ENCODE results near the gene SLC26A2.

DNA sequence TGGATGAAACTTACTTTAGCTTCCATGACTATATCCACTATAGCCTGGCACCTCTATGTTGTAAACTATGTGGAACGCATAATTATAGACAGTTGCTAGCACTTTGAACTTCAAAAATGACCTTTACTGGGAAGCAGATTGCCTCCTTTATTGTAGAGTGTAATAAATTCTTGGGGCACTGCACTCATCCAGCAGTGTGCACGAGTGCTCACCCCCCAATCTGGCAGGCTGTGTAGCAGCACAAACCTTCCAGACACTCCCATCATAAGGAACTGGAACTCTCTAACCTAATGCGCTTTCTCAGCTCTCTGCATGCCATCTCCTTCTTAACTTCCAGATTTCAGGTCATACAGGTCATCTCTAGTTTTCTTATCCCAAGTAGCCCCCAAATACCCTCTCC, 14.4 kb upstream of the SLC26A2 start:
- TF ChIP-seq, protein P1, sequence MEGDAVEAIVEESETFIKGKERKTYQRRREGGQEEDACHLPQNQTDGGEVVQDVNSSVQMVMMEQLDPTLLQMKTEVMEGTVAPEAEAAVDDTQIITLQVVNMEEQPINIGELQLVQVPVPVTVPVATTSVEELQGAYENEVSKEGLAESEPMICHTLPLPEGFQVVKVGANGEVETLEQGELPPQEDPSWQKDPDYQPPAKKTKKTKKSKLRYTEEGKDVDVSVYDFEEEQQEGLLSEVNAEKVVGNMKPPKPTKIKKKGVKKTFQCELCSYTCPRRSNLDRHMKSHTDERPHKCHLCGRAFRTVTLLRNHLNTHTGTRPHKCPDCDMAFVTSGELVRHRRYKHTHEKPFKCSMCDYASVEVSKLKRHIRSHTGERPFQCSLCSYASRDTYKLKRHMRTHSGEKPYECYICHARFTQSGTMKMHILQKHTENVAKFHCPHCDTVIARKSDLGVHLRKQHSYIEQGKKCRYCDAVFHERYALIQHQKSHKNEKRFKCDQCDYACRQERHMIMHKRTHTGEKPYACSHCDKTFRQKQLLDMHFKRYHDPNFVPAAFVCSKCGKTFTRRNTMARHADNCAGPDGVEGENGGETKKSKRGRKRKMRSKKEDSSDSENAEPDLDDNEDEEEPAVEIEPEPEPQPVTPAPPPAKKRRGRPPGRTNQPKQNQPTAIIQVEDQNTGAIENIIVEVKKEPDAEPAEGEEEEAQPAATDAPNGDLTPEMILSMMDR (IDR thresholded peaks at IDR 0.05) = no peak
- no peak for TF ChIP-seq POLR2A (IDR thresholded peaks at IDR 0.05)
- no peak for TF ChIP-seq POLR2AphosphoS5 (IDR thresholded peaks at IDR 0.05)
